GM12892 (cell line): ENCODE data around the gene OTOL1.

Experiments used
- POLR2A ChIP-seq: IDR thresholded peaks from 2 replicates; pipeline ENCODE4 v1.6.1; 2011; ENCODE audit warnings: low read depth, low read length, control low read depth
- POLR2AphosphoS5 ChIP-seq: IDR thresholded peaks from 2 replicates; pipeline ENCODE4 v1.6.1; 2011; ENCODE audit warnings: low read depth, low read length, control low read depth
- TAF1 ChIP-seq: IDR thresholded peaks from 2 replicates; pipeline ENCODE4 v1.6.1; 2011; ENCODE audit warnings: low read depth, mild to moderate bottlenecking, control low read depth, low read length, borderline replicate concordance

- TF ChIP-seq POLR2AphosphoS5 (no peak), POLR2A (no peak), TAF1 (no peak)
These were observed 3.6 kb downstream of the OTOL1 start for GRCh38 chr3:161500068-161500796.
